ENCODE data around the gene RBM48. TPM values are rescaled to one million over a fixed set of nuclear protein-coding genes. Genes with fewer than 3 reads are reported as not detected.
A peak's percentile ranks its signal among the peaks of the same experiment; 100 is the strongest.
"Not testable (repeated sequence)": the region's sequence is repeated elsewhere in the genome, so short reads cannot be mapped to it uniquely, and the experiment has no call there.

RBM48 gene
- total RNA-seq, result 10 to 100 TPM; 22.6 to 24.2 TPM

GRCh38 chr7:92528188-92528957 lies at the start of gene RBM48, which contains the start of gene PEX1:
RBM48 (plus strand) TSS chr7:92528795; CDS start chr7:92528814, 19 bp downstream.
PEX1 (minus strand) TSS chr7:92528520; CDS start chr7:92528435, 85 bp downstream.
- Mint-ChIP-seq H3K36me3 (peaks cover 5% of the 10 kb centered on the region), H3K27me3 (no peaks in the 10 kb centered on the region), H3K4me1 (peaks cover 21% of the 10 kb centered on the region), H3K27ac (peak within 1 kb of the TSS; percentile 96), H3K9me3 (no peaks in the 10 kb centered on the region), H3K4me3 (peak within 1 kb of the TSS; percentile 90)
- ATAC-seq (ENCODE audit: low read depth) (peak; percentile 94), DNase-seq (peak; percentile 89)
- POLR2A ChIA-PET, result interaction anchor here (0.9 to 1.4 kb wide), 14 partner anchors 12 to 704 kb away, joined by 3 to 13 read pairs (median 4); partner anchors contain the start of genes ANKIB1, CDK6, FAM133B and GATAD1

GRCh38 chr7:92479146-92479545 lies 49.4 kb upstream of the RBM48 start:
- H3K4me1 Mint-ChIP-seq; H3K9me3 Mint-ChIP-seq; H3K36me3 Mint-ChIP-seq; POLR2A ChIA-PET; DNase-seq; H3K4me3 Mint-ChIP-seq; ATAC-seq (ENCODE audit: low read depth); H3K27me3 Mint-ChIP-seq; H3K27ac Mint-ChIP-seq: not testable (repeated sequence)

- H3K4me1 Mint-ChIP-seq, H3K27ac Mint-ChIP-seq, H3K4me3 Mint-ChIP-seq: not testable (repeated sequence)
Observed at GRCh38 chr7:92483624-92484023, 45.0 kb upstream of the RBM48 start.

GRCh38 chr7:92484226-92484625 lies 44.4 kb upstream of the RBM48 start:
- H3K36me3 Mint-ChIP-seq; H3K27ac Mint-ChIP-seq; ATAC-seq (ENCODE audit: low read depth); H3K9me3 Mint-ChIP-seq; POLR2A ChIA-PET; H3K27me3 Mint-ChIP-seq; H3K4me1 Mint-ChIP-seq; H3K4me3 Mint-ChIP-seq; DNase-seq: not testable (repeated sequence)

More at GRCh38 chr7:92483624-92484023, 45.0 kb upstream of the RBM48 start:
- H3K27me3 Mint-ChIP-seq; H3K36me3 Mint-ChIP-seq; POLR2A ChIA-PET; ATAC-seq (ENCODE audit: low read depth); DNase-seq; H3K9me3 Mint-ChIP-seq: not testable (repeated sequence)

- no peaks in the 10 kb centered on the region for H3K9me3 Mint-ChIP-seq
- peaks cover 6% of the 10 kb centered on the region for H3K36me3 Mint-ChIP-seq
- no peak for DNase-seq
- no peak overlapping the region for H3K4me3 Mint-ChIP-seq
- no peaks in the 10 kb centered on the region for H3K4me1 Mint-ChIP-seq
- POLR2A ChIA-PET, result no interaction called here
- no peak for ATAC-seq (ENCODE audit: low read depth)
- H3K27me3 Mint-ChIP-seq, result no peaks in the 10 kb centered on the region
- H3K27ac Mint-ChIP-seq, result no peak overlapping the region
Observed at GRCh38 chr7:92485267-92485892, 43.2 kb upstream of the RBM48 start.

GRCh38 chr7:92485974-92486373 lies 42.6 kb upstream of the RBM48 start:
- Mint-ChIP-seq H3K9me3 (no peaks in the 10 kb centered on the region), H3K27ac (no peak overlapping the region), H3K36me3 (peaks cover 8% of the 10 kb centered on the region), H3K4me3 (no peak overlapping the region), H3K27me3 (no peaks in the 10 kb centered on the region), H3K4me1 (no peaks in the 10 kb centered on the region)
- no peak for DNase-seq
- ATAC-seq (ENCODE audit: low read depth), result no peak
- POLR2A ChIA-PET, result no interaction called here

GRCh38 chr7:92487804-92488203 lies 40.8 kb upstream of the RBM48 start:
- Mint-ChIP-seq H3K27ac (no peak overlapping the region), H3K4me3 (no peak overlapping the region), H3K27me3 (no peaks in the 10 kb centered on the region), H3K36me3 (peaks cover 13% of the 10 kb centered on the region), H3K9me3 (no peaks in the 10 kb centered on the region), H3K4me1 (no peaks in the 10 kb centered on the region)
- ATAC-seq (ENCODE audit: low read depth) (no peak), DNase-seq (no peak)
- POLR2A ChIA-PET, result no interaction called here

GRCh38 chr7:92489634-92490033 lies 39.0 kb upstream of the RBM48 start:
- Mint-ChIP-seq H3K4me1 (no peaks in the 10 kb centered on the region), H3K27ac (no peak overlapping the region), H3K36me3 (peaks cover 13% of the 10 kb centered on the region), H3K9me3 (no peaks in the 10 kb centered on the region), H3K4me3 (no peak overlapping the region), H3K27me3 (no peaks in the 10 kb centered on the region)
- POLR2A ChIA-PET, result no interaction called here
- DNase-seq (no peak), ATAC-seq (ENCODE audit: low read depth) (no peak)

- no peak overlapping the region for H3K27ac Mint-ChIP-seq
- ATAC-seq (ENCODE audit: low read depth), result no peak
- peaks cover 21% of the 10 kb centered on the region for H3K36me3 Mint-ChIP-seq
Observed at GRCh38 chr7:92496876-92497275, 31.7 kb upstream of the RBM48 start.

GRCh38 chr7:92498557-92498956 lies 30.0 kb upstream of the RBM48 start:
- peaks cover 19% of the 10 kb centered on the region for H3K36me3 Mint-ChIP-seq
- peaks cover 8% of the 10 kb centered on the region for H3K4me1 Mint-ChIP-seq
- no peaks in the 10 kb centered on the region for H3K9me3 Mint-ChIP-seq
- no peaks in the 10 kb centered on the region for H3K27me3 Mint-ChIP-seq
- POLR2A ChIA-PET, result interaction anchor here (1.2 kb wide), 1 partner anchor 30 kb away, joined by 6 read pairs; the partner anchor contains the start of genes PEX1 and RBM48
- ATAC-seq (ENCODE audit: low read depth), result peak; percentile 81
- H3K4me3 Mint-ChIP-seq, result no peak overlapping the region
- no peak for DNase-seq
- H3K27ac Mint-ChIP-seq, result no peak overlapping the region

More at GRCh38 chr7:92496876-92497275, 31.7 kb upstream of the RBM48 start:
- DNase-seq, result no peak
- no peaks in the 10 kb centered on the region for H3K9me3 Mint-ChIP-seq
- H3K27me3 Mint-ChIP-seq, result no peaks in the 10 kb centered on the region
- POLR2A ChIA-PET, result no interaction called here
- H3K4me1 Mint-ChIP-seq, result peaks cover 7% of the 10 kb centered on the region
- no peak overlapping the region for H3K4me3 Mint-ChIP-seq

- DNase-seq, result no peak
- Mint-ChIP-seq H3K27me3 (no peaks in the 10 kb centered on the region), H3K4me3 (no peak overlapping the region), H3K9me3 (no peaks in the 10 kb centered on the region), H3K4me1 (peaks cover 10% of the 10 kb centered on the region), H3K27ac (no peak overlapping the region), H3K36me3 (peaks cover 13% of the 10 kb centered on the region)
- ATAC-seq (ENCODE audit: low read depth), result peak; percentile 75
- POLR2A ChIA-PET, result interaction anchor here (0.6 kb wide), 1 partner anchor 281 kb away, joined by 5 read pairs; no protein-coding TSS in a partner anchor
Observed at GRCh38 chr7:92503767-92504166, 24.8 kb upstream of the RBM48 start.

GRCh38 chr7:92504563-92504962 lies 24.0 kb upstream of the RBM48 start:
- DNase-seq, result no peak
- POLR2A ChIA-PET, result no interaction called here
- no peak for ATAC-seq (ENCODE audit: low read depth)
- Mint-ChIP-seq H3K4me3 (no peak overlapping the region), H3K4me1 (peaks cover 7% of the 10 kb centered on the region), H3K9me3 (no peaks in the 10 kb centered on the region), H3K27me3 (no peaks in the 10 kb centered on the region), H3K27ac (no peak overlapping the region), H3K36me3 (peaks cover 7% of the 10 kb centered on the region)

- Mint-ChIP-seq H3K36me3 (no peaks in the 10 kb centered on the region), H3K27ac (no peak overlapping the region), H3K27me3 (no peaks in the 10 kb centered on the region), H3K4me1 (peaks cover 7% of the 10 kb centered on the region), H3K4me3 (no peak overlapping the region), H3K9me3 (no peaks in the 10 kb centered on the region)
- no peak for DNase-seq
- POLR2A ChIA-PET, result interaction anchor here (0.6 kb wide), 1 partner anchor 98 kb away, joined by 4 read pairs; no protein-coding TSS in a partner anchor
- no peak for ATAC-seq (ENCODE audit: low read depth)
Observed at GRCh38 chr7:92506363-92506762, 22.2 kb upstream of the RBM48 start.

- POLR2A ChIA-PET, result no interaction called here
- DNase-seq (no peak), ATAC-seq (ENCODE audit: low read depth) (no peak)
- H3K9me3 Mint-ChIP-seq, result no peaks in the 10 kb centered on the region
- H3K4me3 Mint-ChIP-seq, result no peak overlapping the region
- no peaks in the 10 kb centered on the region for H3K27me3 Mint-ChIP-seq
- peaks cover 2% of the 10 kb centered on the region for H3K4me1 Mint-ChIP-seq
- peaks cover 5% of the 10 kb centered on the region for H3K36me3 Mint-ChIP-seq
- no peak overlapping the region for H3K27ac Mint-ChIP-seq
Observed at GRCh38 chr7:92508946-92509345, 19.6 kb upstream of the RBM48 start.

All from activated naive CD8-positive, alpha-beta T cell treated with anti-CD3 and anti-CD28 coated beads, Interleukin-2, amount 10 ng/mL, durations not matched to agents 7 days and 5 days (primary cell).